ENCODE measurements around the gene HYAL4.
"Not testable (repeated sequence)": the region's sequence is repeated elsewhere in the genome, so short reads cannot be mapped to it uniquely, and the experiment has no call there.

HYAL4 gene, protein sequence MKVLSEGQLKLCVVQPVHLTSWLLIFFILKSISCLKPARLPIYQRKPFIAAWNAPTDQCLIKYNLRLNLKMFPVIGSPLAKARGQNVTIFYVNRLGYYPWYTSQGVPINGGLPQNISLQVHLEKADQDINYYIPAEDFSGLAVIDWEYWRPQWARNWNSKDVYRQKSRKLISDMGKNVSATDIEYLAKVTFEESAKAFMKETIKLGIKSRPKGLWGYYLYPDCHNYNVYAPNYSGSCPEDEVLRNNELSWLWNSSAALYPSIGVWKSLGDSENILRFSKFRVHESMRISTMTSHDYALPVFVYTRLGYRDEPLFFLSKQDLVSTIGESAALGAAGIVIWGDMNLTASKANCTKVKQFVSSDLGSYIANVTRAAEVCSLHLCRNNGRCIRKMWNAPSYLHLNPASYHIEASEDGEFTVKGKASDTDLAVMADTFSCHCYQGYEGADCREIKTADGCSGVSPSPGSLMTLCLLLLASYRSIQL

DNA sequence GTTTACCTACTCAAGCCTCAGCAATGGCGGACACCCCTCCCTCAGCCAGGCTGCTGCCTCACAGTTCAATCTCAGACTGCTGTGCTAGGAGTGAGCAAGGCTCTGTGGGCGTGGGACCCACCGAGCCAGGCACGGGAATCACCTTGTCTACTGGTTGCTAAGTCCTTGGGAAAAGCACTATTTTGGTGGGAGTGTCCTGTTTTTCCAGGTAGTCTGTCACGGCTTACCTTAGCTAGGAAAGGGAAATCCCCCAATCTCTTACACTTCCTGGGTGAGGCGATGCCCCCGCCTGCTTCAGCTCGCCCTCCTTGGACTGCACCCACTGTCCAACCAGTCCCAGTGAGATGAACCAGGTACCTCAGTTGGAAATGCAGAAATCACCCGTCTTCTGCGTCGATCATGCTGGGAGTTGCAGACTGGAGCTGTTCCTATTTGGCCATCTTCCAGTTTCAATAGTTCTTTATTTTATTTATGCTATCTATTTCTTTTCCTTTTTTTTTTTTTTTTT is at the start of gene HYAL4:
HYAL4 (plus strand) TSS at position 458 of the 508 bp plus-strand sequence. CDS start 23,105 bp downstream, outside the sequence.
- no peak for DNase-seq (ENCODE audit: low read depth)

DNA sequence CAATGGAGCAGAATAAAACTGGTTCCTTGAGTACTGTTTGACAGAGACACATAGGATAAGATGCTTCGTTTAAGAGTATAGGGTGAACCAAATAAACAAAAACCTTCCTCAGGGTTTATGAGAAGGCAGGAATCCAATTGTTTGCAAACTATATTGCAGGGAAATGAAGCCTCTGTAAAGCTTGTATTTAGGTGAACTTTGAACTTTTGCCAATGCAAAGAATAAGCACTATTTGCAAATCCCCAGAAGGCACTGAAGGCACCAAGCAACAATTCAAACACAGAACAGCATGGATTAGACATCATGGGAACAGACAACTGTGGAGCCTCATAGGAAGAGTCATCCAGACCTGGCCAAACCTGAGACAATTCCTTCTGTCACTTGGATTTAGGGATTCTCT is 49.1 kb upstream of the HYAL4 start:
- DNase-seq (ENCODE audit: low read depth), result no peak

DNA sequence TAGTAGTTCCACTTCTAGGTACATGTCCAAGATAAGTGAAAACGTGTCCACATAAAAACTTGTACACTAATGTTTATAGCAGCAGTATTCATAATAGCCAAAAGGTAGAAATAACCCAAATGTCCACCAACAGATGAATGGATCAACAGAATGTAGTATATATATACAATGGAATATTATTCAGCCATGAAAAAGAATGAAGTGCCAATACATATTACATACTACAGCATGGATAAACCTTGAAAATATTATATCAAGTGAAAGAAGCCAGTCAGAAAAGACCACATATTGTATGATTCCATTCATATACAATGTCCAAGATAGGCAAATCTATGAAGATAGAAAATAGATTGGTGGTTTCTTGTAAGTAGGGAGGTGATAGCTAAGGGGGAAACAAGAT is 48.4 kb upstream of the HYAL4 start:
- DNase-seq (ENCODE audit: low read depth), result no peak

DNA sequence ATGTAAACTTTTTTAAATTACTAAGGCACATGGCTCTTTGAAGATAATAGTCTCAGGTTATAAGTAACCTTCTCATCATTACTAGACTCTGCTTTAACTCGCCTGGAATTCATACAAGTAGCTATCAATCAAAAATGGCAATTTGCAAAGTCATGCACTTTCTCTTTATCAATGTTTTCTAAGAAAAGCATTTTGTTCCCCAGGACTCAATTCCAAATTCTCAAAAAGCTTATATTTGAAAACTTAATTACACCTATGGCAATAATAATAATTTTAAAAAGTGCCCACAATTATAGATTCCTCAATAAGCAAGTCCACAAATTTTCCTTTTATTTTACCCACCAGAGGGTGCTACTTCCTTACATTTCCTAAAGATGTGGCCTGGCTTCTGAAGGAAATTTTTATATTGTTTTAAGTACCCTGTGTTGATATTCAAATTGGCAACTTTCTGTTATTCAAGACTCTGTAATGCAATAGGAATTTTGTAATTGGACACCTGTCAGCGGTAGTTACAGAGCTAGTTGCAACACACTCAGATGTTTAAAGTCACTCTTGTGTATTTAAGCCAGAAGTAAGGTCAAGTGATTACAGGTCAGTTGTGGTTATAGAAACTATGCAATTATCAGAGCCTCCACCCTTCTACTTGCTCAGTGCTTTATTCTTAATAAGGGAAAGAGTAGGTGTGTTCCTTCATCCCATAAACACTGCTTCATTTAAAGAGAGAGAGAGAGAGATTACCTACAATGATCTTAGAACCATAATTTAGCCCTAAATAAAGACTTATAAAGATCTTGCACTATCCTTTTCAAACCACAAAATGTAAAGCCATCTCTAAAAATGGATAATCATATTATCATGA is 47.1 kb upstream of the HYAL4 start:
- no peak for DNase-seq (ENCODE audit: low read depth)

DNA sequence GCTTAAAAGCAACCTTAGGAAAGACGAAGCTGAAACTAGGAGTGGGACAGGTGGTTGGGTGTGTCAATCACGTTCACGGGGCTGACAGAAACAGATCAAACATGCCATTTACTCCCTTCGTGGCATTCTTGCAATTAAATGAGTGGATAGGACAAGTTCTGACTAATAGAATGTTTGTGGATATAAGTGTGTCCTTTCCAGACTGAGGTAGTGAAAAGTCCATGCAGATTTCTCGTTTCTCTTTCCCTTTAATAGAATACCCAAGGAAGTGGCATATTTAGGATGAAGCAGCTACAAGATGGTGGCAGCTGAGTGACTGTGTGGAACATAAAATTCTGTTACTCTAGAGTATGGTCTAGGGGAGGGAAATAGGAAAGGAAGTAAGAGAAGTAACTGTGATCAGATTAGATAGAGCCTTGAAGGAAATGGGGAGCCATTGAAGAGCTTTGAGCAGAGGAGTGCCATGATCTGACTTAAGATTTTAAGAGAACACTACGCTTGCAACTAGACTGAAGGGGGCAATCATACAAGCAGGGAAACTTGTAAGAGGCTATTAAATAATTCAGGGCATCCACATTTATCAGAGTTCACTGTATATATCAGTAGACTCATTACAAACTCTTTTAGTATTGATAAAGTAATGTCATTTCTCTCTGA is 46.3 kb upstream of the HYAL4 start:
- DNase-seq (ENCODE audit: low read depth), result no peak

DNA sequence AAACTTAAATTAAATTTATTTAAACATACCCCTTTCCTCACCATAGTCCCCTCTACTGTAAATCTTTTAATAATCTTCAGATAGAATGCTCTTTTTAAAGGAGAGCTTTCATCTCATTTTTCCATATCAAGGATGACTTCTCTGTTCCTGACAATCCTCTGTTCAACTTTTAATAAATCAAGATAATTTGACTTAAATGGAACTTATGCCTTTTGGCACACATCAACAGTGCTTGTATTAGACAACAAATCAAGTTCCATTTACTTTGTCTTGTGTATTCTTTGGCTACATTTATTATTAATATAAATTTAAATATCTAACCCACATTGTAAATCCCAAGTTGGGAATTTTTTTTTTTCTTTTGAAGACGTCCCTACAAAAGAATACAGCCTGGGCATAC is 42.7 kb upstream of the HYAL4 start:
- no peak for DNase-seq (ENCODE audit: low read depth)

DNA sequence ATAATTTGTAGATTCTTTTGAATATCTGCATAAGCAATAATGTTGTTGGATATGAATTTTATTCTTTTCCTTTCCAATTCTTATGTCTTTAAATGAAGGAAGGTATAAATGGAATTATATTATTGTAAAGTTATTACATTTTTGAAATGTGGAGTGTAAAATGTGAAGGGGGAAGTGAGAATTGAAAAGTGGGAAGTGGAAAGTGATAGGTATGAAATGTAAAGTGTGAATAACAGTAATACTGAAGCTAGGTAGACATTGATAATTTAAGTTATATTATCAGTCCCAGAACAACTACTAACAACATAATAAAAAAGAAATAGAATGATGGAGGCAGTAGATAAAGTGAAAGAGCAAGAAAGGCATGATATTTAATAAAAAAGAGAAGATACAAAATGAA is 39.7 kb upstream of the HYAL4 start:
- DNase-seq (ENCODE audit: low read depth), result no peak

DNA sequence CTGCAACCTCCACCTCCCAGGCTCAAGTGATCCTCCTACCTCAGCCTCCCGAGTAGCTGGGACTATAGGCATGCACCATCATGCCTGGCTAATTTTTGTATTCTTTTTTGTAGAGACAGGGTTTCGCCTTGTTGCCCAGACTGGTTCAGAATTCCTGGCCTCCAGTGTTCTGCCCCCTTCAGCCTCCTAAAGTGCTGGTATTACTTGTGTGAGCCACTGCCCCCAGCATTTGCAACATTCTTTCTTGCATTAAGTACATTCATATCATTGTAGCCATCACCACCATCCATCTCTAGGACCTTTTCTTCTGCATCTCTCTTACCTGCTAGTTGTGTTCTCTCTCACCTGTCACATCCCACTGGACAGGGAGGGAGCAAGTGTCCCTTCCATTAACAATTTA is 35.5 kb upstream of the HYAL4 start:
- no peak for DNase-seq (ENCODE audit: low read depth)

DNA sequence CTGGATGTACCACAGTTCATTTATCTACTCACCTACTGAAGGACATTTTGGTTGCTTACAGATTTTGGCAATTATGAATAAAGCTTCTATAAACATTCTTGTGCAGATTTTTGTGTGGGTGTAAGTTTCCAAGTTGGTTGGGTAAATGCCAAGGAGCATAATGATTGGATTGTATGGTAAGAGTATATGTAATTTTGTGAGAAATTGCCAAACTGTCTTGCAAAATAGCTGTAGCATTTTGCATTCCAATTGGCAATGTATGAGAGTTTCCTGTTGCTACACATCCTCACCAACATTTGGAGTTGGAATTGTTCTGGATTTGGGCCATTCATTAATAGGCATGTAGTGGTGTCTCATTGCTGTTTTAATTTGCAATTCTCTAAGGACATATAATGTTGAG is 33.9 kb upstream of the HYAL4 start:
- no peak for DNase-seq (ENCODE audit: low read depth)

DNA sequence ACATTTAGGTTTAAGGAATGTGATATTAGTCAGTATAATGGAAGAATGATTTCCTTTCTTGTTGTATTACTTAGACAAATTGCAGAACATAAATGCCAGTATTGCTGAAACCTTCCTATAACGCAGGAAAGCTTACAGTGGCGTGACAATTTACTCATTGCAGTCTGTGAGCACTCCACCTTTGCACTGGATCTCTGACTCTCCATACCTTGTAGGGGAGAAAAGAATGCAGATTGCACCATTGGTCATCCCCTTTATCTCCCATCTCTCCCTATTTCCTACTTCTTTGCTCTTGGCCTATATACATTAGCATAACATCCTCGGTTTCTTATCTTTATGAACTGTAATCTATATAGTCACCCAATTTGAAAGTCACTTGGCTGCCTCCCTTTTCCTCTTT is 28.1 kb upstream of the HYAL4 start:
- no peak for DNase-seq (ENCODE audit: low read depth)

DNA sequence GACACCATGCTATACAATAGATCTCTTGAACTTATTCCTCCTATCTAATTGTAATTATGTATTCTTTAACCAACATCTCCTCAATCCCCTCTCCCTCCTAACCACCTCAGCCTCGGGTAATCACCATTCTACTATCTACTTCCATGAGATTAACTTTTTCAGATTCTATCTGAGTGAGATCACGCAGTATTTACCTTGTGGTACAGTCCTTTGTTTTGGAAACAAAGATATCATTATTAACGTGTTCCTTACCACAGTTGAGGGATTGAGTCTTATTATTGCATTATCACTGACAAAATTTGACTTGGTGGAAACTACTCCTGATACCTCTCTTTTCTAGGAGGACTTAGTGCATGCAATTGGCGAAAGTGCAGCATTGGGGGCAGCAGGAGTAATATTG is 26.0 kb upstream of the HYAL4 start:
- DNase-seq (ENCODE audit: low read depth), result no peak

DNA sequence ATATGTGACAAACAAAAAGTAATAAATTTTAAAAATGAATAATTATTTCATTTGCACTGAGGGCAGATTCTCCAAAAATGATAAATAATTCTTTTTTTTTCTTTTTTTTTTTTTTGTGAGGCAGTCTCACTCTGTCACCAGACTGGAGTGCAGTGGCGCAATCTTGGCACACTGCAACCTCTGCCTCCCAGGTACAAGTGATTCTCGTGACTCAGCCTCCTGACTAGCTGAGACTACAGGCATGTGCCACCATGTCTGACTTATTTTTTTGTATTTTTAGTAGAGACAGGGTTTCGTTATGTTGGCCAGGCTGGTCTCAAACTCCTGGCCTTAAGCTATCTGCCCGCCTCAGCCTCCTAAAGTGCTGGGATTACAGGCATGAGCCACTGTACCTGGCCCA is 25.2 kb upstream of the HYAL4 start:
- not testable (repeated sequence) for DNase-seq (ENCODE audit: low read depth)

DNA sequence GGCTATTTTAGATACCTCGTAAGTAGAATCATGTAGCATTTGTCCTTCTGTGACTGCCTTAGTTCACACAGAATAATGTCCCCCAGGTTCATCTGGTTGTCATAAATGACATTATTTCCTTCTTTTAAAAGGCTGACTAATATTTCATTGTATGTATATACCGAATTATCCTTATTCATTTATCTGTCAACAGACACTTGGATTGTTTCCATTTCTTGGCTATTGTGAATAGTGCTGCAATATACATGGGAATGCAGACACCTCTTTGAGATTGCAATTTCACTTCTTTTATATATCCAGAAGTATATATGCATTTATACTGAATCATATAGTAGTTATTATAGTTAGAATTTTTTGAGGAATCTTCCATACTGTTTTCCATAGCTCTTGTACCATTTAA is 24.1 kb upstream of the HYAL4 start:
- DNase-seq (ENCODE audit: low read depth), result no peak

DNA sequence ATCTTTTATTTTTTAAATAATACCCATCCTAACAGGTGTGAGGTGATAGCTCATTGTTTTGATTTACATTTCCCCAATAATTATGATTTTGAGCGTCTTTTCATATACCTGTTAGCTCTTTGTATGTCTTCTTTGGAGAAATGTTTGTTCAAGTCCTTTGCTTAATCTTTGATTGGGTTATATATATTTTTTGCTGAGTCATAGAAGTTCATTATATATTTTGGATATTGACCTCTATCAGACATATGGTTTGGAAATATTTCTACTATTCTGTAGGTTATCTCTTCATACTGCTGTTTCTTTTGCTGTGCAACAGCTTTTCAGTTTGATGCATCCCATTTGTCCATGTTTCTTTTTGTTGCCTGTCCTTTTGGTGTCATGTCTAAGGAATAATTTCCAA is 23.6 kb upstream of the HYAL4 start:
- DNase-seq (ENCODE audit: low read depth), result no peak

DNA sequence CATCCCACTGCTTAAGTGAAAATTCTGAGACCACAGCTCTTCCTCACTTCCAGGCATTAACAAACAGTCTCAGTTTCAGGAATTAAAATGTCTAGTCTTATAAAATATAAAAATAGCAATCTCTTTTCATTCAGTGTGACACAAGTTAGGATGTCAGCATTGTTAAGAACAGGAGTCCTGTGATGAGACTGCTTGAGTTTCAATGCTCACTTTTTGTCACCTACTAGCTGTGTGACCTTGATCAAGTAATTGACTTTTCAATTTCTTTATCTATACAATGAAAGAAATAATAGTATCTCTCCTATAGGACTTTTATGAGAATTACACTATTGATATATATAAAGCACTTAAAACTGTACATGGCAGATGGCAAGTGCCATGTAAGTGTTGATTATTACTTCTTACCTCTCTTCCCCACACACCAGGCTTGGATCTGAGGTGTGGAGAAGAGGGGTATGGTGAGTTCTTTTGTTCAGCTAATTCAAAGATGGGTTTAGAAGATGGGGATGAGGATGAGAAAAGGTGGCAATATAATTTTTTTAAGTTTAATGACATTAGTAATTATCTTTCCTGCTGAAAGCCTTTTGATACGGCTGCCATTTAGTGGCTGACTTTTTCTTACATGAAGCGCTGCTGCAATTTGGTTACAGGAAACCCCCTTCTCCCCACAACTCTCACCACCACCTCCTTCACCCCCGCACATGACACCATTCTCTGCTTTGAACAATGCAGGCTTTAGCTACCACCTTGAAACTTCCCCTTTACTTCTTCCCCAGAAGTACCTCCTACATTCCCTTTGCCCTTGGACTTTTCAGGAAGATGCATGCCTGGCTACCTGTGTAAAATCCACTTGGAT is 20.8 kb upstream of the HYAL4 start:
- DNase-seq (ENCODE audit: low read depth), result no peak

DNA sequence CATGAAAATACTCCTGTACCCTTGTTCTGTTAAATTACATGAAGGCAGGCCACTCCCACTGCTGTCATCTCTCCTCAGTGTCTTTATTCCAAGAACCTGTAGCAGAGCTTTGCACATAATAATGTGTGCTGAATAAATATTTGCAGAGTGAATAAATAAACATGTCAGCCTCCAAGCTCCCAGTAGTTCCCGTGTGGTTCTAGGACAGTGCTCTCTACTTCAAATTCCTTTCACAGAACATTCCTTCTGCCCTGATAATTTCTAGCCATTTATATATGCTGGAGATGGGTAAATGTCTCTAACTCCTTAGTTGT is 20.3 kb upstream of the HYAL4 start:
- no peak for DNase-seq (ENCODE audit: low read depth)

DNA sequence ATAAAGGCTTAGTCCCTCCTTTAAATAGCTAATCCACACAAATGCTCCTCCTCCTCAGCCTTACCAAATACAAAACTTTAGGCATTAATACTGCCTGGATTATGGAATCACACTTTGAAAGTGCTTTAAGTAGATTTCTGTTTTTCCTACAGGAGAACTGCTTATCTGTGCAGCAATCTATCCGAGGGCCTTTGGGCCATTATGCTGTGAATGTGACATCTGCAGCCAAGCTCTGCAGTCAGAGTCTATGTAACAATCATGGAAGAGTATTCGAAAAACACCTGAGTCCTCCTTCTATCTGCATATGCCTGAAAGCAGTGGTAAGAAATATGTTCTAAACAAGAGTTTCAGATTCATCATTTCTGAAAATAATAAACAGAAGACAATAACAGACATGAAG is 16.2 kb upstream of the HYAL4 start:
- DNase-seq (ENCODE audit: low read depth), result no peak

DNA sequence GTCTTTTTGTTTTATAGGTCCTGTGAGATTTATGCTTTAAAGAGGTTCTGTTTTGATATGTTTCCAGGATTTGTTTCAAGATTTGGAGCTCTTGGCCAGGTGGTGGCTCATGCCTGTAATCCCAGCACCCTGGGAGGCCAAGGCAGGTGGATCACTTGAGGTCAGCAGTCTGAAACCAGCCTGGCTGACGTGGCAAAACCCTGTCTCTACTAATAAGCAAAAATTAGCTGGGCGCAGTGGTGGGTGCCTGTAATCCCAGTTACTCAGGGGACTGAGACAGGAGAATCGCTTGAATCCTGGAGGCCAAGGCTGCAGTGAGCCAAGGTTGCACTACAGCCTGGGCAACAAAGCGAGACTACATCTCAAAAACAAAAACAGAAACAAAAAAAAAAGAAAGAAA is 8.3 kb upstream of the HYAL4 start:
- no peak for DNase-seq (ENCODE audit: low read depth)

DNA sequence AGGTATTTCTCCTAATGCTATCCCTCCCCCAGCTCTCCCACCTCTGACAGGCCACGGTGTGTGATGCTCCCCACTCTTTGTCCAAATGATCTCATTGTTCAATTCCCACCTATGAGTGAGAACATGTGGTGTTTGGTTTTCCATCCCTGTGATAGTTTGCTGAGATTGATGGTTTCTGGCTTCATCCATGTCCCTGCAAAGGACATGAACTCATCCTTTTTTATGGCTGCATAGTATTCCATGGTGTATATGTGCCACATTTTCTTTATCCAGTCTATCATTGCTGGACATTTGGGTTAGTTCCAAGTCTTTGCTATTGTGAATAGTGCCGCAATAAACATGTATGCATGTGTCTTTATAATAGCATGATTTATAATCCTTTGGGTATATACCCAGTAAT is 5.9 kb upstream of the HYAL4 start:
- DNase-seq (ENCODE audit: low read depth), result not testable (repeated sequence)

DNA sequence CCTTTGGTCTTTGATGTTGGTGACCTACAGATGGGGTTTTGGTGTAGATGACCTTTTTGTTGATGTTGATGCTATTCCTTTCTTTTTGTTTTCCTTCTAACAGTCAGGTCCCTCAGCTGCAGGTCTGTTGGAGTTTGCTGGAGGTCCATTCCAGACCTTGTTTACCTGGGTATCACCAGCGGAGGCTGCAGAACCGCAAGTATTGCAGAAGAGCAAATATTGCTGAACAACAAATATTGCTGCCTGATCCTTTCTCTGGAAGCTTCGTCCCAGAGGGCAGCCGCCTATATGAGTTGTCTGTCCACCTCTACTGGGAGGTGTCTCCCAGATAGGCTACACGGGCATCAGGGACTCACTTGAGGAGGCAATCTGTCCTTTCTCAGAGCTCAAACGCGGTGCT is 827 bp upstream of the HYAL4 start:
- not testable (repeated sequence) for DNase-seq (ENCODE audit: low read depth)

DNA sequence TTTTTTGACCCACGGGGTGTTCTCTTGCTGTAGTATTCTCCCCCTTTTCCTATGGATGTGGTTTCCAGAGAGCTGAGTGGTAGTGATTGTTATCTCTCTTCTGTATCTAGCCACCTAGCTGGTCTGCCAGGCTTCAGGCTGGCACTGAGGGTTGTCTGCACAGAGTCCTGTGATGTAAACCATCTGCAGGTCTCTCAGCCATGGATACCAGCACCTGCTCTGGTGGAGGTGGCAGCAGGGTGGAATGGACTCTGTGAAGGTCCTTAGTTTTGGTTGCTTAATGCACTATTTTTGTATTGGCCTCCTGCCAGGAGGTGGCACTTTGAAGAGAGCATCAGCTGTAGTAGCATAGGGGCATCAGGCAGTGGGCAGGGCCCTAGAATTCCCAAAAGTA is 851 bp downstream of the HYAL4 start:
- DNase-seq (ENCODE audit: low read depth), result no peak
